B cell (primary cell): Measurements from ENCODE around the gene PRRT4. TPM values are rescaled to one million over a fixed set of nuclear protein-coding genes. Genes with fewer than 3 reads are reported as not detected.

Source experiments
- ATAC-seq: fragments of 200-7000 bp; cut with Tn5 transposase; one replicate; pipeline ENCODE4 v1.10.0; 2021; ENCODE audit warnings: low read depth, mild to moderate bottlenecking, moderate number of reproducible peaks, moderate library complexity
- CTCF ChIA-PET: fragments of 350-600 bp; sonication (Branson Sonifier 250); formaldehyde crosslinking; loops from one replicate; lab custom pipeline; 2021; ENCODE audit warnings: antibody characterized with exemption, inconsistent platforms; lab: Charles Lee
- POLR2A ChIA-PET: fragments of 350-600 bp; sonication (Branson Sonifier 250); formaldehyde crosslinking; loops from one replicate; lab custom pipeline; 2021; ENCODE audit warnings: antibody characterized with exemption; lab: Charles Lee
- DNase-seq: peaks from one replicate; pipeline ENCODE4 v3.0.0; 2013
- H2AFZ ChIP-seq: 2 replicates; pipeline ENCODE4 v1.6.1; 2012; ENCODE audit warnings: mild to moderate bottlenecking, low read depth, low read length; ENCODE audit not compliant: insufficient read depth, poor library complexity, severe bottlenecking
- H3K27ac ChIP-seq, 2 donors: 1 replicate in 1 of 2; 2 replicates in 1 of 2; pipeline ENCODE4 v1.5.1; 2012 to 2013; ENCODE audit warnings: low read length in 2 of 2, mild to moderate bottlenecking in 2 of 2, moderate library complexity in 1 of 2
- H3K27me3 ChIP-seq, 4 experiments: fragments of 200-600 bp in 1 of 4; sonication (generic) in 1 of 4; replicated peaks in 1 of 4; 1 replicate in 2 of 4; 2 replicates in 2 of 4; pipeline versions ENCODE4 v1.6.1 to v1.7.0; 2013 to 2016; ENCODE audit warnings: low read length in 3 of 4, mild to moderate bottlenecking in 2 of 4, mixed read lengths in 1 of 4, moderate library complexity in 1 of 4; ENCODE audit not compliant: insufficient read depth in 4 of 4, control insufficient read depth in 3 of 4; ENCODE audit errors: control extremely low read depth in 1 of 4
- H3K36me3 ChIP-seq, 2 experiments: replicated peaks in 1 of 2; 1 replicate in 1 of 2; 2 replicates in 1 of 2; pipeline versions ENCODE4 v1.6.1 to v1.7.1; 2013; ENCODE audit warnings: low read length in 1 of 2; ENCODE audit not compliant: insufficient read depth in 2 of 2, control insufficient read depth in 1 of 2; ENCODE audit errors: control extremely low read depth in 1 of 2, extremely low read depth in 1 of 2
- H3K4me1 ChIP-seq, 2 donors: fragments of 200-600 bp in 1 of 2; sonication (generic) in 1 of 2; 1 replicate in 1 of 2; 2 replicates in 1 of 2; pipeline versions ENCODE4 v1.5.1 to v1.6.1; 2013 to 2017; ENCODE audit warnings: low read length in 2 of 2; ENCODE audit not compliant: control insufficient read depth in 2 of 2, insufficient read depth in 2 of 2
- H3K4me2 ChIP-seq: replicated peaks from 2 replicates; pipeline ENCODE3; 2012; ENCODE audit warnings: mild to moderate bottlenecking, low read depth, low read length; ENCODE audit not compliant: poor library complexity, severe bottlenecking
- H3K4me3 ChIP-seq, 5 experiments: fragments of 200-600 bp in 1 of 5; sonication (generic) in 1 of 5; 1 replicate in 3 of 5; 2 replicates in 2 of 5; pipeline versions ENCODE4 v1.5.1 to v1.7.0; 2011 to 2016; ENCODE audit warnings: low read length in 4 of 5, mild to moderate bottlenecking in 4 of 5, low read depth in 2 of 5, control low read depth in 1 of 5, moderate library complexity in 1 of 5; ENCODE audit not compliant: insufficient read depth in 1 of 5; ENCODE audit errors: control extremely low read depth in 1 of 5, extremely low read depth in 1 of 5
- H3K79me2 ChIP-seq: fragments of 200-600 bp; sonication (generic); one replicate; pipeline ENCODE4 v1.6.0; 2016; ENCODE audit warnings: low read length; ENCODE audit not compliant: control insufficient read depth, insufficient read depth
- H3K9ac ChIP-seq: fragments of 200-600 bp; sonication (generic); 2 replicates; pipeline ENCODE4 v1.6.1; 2017; ENCODE audit warnings: mild to moderate bottlenecking, low read length, moderate library complexity
- H3K9me3 ChIP-seq, 3 donors: one replicate each; pipeline versions ENCODE4 v1.6.1 to v1.7.1; 2013; ENCODE audit warnings: low read length in 2 of 3; ENCODE audit not compliant: control insufficient read depth in 2 of 3, insufficient read depth in 1 of 3; ENCODE audit errors: control extremely low read depth in 1 of 3
- H4K20me1 ChIP-seq: 2 replicates; pipeline ENCODE4 v1.6.0; 2012; ENCODE audit warnings: mild to moderate bottlenecking, low read length; ENCODE audit not compliant: insufficient read depth, control insufficient read depth, poor library complexity, severe bottlenecking
- H3K27ac Mint-ChIP-seq: one replicate; pipeline ENCODE4 v1.8.0; 2021; ENCODE audit warnings: mixed read lengths
- H3K27me3 Mint-ChIP-seq: one replicate; pipeline ENCODE4 v1.8.0; 2021; ENCODE audit warnings: mixed read lengths
- H3K4me1 Mint-ChIP-seq: one replicate; pipeline ENCODE4 v1.8.0; 2021; ENCODE audit warnings: mixed read lengths
- H3K4me3 Mint-ChIP-seq: one replicate; pipeline ENCODE4 v1.8.0; 2021; ENCODE audit warnings: mixed read lengths
- H3K9me3 Mint-ChIP-seq: one replicate; pipeline ENCODE4 v1.8.0; 2022; ENCODE audit warnings: mixed read lengths; ENCODE audit not compliant: insufficient read depth
- CTCF ChIP-seq: fragments of 200-600 bp; IDR thresholded peaks from one replicate; pipeline ENCODE4 v1.8.0; 2022; ENCODE audit warnings: antibody characterized with exemption, mild to moderate bottlenecking
- EZH2 ChIP-seq: IDR thresholded peaks from 2 replicates; pipeline ENCODE4 v1.6.1; 2012; ENCODE audit warnings: borderline replicate concordance, low read depth, mild to moderate bottlenecking, moderate library complexity, low read length; ENCODE audit not compliant: insufficient read depth, poor library complexity, severe bottlenecking
- WGBS: methylation state at CpG from one replicate; pipeline ENCODE4 v1.1.5; 2013; ENCODE audit warnings: missing lambda C conversion rate; ENCODE audit not compliant: insufficient coverage; 5-methylcytosine and 5-hydroxymethylcytosine counted together
- intact Hi-C: fragments of 100-400 bp; cut with micrococcal nuclease; formaldehyde crosslinking; loops from one replicate; pipeline ENCODE4 v1.10.0; 2022
- polyA plus RNA-seq: library from polyadenylated mRNA; depleted of rRNA; stranded (reverse); fragments of >200 nt; gene quantifications from 2 replicates; pipeline ENCODE4 v1.2.3, GENCODE V29; 2012
- total RNA-seq, 2 donors: library from RNA; stranded (reverse); fragments of 120-200 nt in 1 of 2; gene quantifications; 1 replicate in 1 of 2; 2 replicates in 1 of 2; pipeline versions ENCODE4 v1.2.3 to v1.2.4, GENCODE V29; 2013 to 2022

PRRT4 gene
- total and polyA plus RNA-seq, 2 donors (not counting 1 experiment from before 2014, with no cell fraction given): 0.04 to 0.20 TPM

- no peaks in the 10 kb centered on the region for H3K9me3 Mint-ChIP-seq
- Histone ChIP-seq H4K20me1 (peaks cover 14% of the 10 kb centered on the region), H3K27me3 (no peaks in the 10 kb centered on the region), H3K9me3 (no peaks in the 10 kb centered on the region), H3K27ac (no peak overlapping the region), H3K79me2 (no peaks in the 10 kb centered on the region), H3K4me1 (peaks cover 17 to 46% of the 10 kb centered on the region in 2 donors), H3K4me3 (peak overlapping the region; percentile 3 to 73 (median 60)), H2AFZ (peak overlapping the region; percentile 81), H3K4me2 (peak overlapping the region; percentile 97), H3K36me3 (peaks cover 2 to 20% of the 10 kb centered on the region in 2 experiments), H3K9ac (peak overlapping the region; percentile 72)
- DNase-seq: peak; percentile 25
- H3K4me1 Mint-ChIP-seq: peaks cover 43% of the 10 kb centered on the region
- H3K27ac Mint-ChIP-seq: peak overlapping the region; percentile 83
- H3K4me3 Mint-ChIP-seq: peak overlapping the region; percentile 86
- CTCF ChIA-PET: interaction anchor here (0.5 to 23.4 kb wide), 3 partner anchors 21 to 1278 kb away, joined by 3 to 331 read pairs (median 4); no protein-coding TSS in a partner anchor
- TF ChIP-seq CTCF (no peak), EZH2 (no peak)
- 18% methylated on average over 9 of the region's 13 CpGs for WGBS
- intact Hi-C loops: loop anchor here (5.0 kb wide), 2 partner anchors 63 to 127 kb away; partner anchors contain the start of gene RBM28
- no peaks in the 10 kb centered on the region for H3K27me3 Mint-ChIP-seq
- POLR2A ChIA-PET: no interaction called here
- no peak for ATAC-seq
Observed at GRCh38 chr7:128404886-128405470, 43.5 kb upstream of the PRRT4 start.

GRCh38 chr7:128404143-128404681 lies 42.7 kb upstream of the PRRT4 start:
- no peak for TF ChIP-seq CTCF
- TF ChIP-seq EZH2: no peak
- Histone ChIP-seq H3K9me3 (no peaks in the 10 kb centered on the region), H3K79me2 (no peaks in the 10 kb centered on the region), H3K4me1 (peaks cover 15 to 44% of the 10 kb centered on the region in 2 donors), H3K36me3 (peaks cover 2 to 23% of the 10 kb centered on the region in 2 experiments), H3K27ac (no peak overlapping the region), H2AFZ (no peak overlapping the region), H3K9ac (no peak overlapping the region), H3K4me2 (peak overlapping the region; percentile 97), H4K20me1 (peaks cover 14% of the 10 kb centered on the region), H3K4me3 (no peak overlapping the region), H3K27me3 (no peaks in the 10 kb centered on the region)
- 83% methylated on average over 8 of the region's 9 CpGs for WGBS
- POLR2A ChIA-PET: no interaction called here
- no peaks in the 10 kb centered on the region for H3K27me3 Mint-ChIP-seq
- H3K27ac Mint-ChIP-seq: peak overlapping the region; percentile 54
- peaks cover 40% of the 10 kb centered on the region for H3K4me1 Mint-ChIP-seq
- ATAC-seq (no peak), DNase-seq (no peak)
- CTCF ChIA-PET: interaction anchor here (0.5 to 23.4 kb wide), 6 partner anchors 9 to 1278 kb away, joined by 3 to 331 read pairs (median 4); no protein-coding TSS in a partner anchor
- H3K4me3 Mint-ChIP-seq: peak overlapping the region; percentile 86
- intact Hi-C loops: no loop called here
- no peaks in the 10 kb centered on the region for H3K9me3 Mint-ChIP-seq
